Vagina (tissue), 2 donors: Measurements from ENCODE around the gene PYGL. TPM values are rescaled to one million over a fixed set of nuclear protein-coding genes. Genes with fewer than 3 reads are reported as not detected.
A peak's percentile ranks its signal among the peaks of the same experiment; 100 is the strongest.
"Not testable (repeated sequence)": the region's sequence is repeated elsewhere in the genome, so short reads cannot be mapped to it uniquely, and the experiment has no call there.

ENCODE experiments used
- DNase-seq, 2 donors: peaks; one replicate each; pipeline ENCODE4 v3.0.0-alpha.2; 2017; ENCODE audit errors: extremely low spot score in 2 of 2
- H3K27ac ChIP-seq: fragments of 200-600 bp; sonication (generic); one replicate; pipeline ENCODE4 v1.5.1; 2019
- H3K27me3 ChIP-seq: fragments of 200-600 bp; sonication (generic); one replicate; pipeline ENCODE4 v1.5.1; 2019
- H3K36me3 ChIP-seq, 2 donors: fragments of 200-600 bp; sonication (generic); one replicate each; pipeline ENCODE4 v1.5.1; 2017 to 2019
- H3K4me1 ChIP-seq: fragments of 200-600 bp; sonication (generic); one replicate; pipeline ENCODE4 v1.5.1; 2019
- H3K4me3 ChIP-seq, 2 donors: fragments of 200-600 bp; sonication (generic); 1 replicate in 1 of 2; 2 replicates in 1 of 2; pipeline ENCODE4 v1.5.1; 2016 to 2019
- H3K9me3 ChIP-seq: fragments of 200-600 bp; sonication (generic); one replicate; pipeline ENCODE4 v1.5.1; 2019
- POLR2A ChIP-seq, 2 donors: fragments of 450-650 bp; IDR thresholded peaks; one replicate each; pipeline ENCODE4 v1.6.1; 2017; ENCODE audit warnings: antibody characterized with exemption in 2 of 2, mild to moderate bottlenecking in 2 of 2, moderate library complexity in 2 of 2
- POLR2AphosphoS5 ChIP-seq, 2 donors: sonication (generic); formaldehyde crosslinking; IDR thresholded peaks; one replicate each; pipeline ENCODE4 v1.9.0; 2017; ENCODE audit warnings: antibody characterized with exemption in 2 of 2, mild to moderate bottlenecking in 2 of 2, low read depth in 1 of 2; ENCODE audit not compliant: insufficient read depth in 1 of 2
- intact Hi-C: fragments of 100-400 bp; cut with DNase I; formaldehyde crosslinking; loops from one replicate; pipeline ENCODE4 v1.15.1; 2023
- total RNA-seq: library from RNA; depleted of rRNA; stranded (reverse); fragments of >200 nt; gene quantifications from one replicate; pipeline ENCODE4 v1.2.3, GENCODE V29; 2016
- TF ChIP-seq, protein P1 (sequence below), 3 experiments: fragments of 450-650 bp in 2 of 3; fragments of 200-600 bp in 1 of 3; sonication (generic) in 1 of 3; IDR thresholded peaks; one replicate each; pipeline ENCODE4 v1.5.1; 2017 to 2019; ENCODE audit warnings: antibody characterized with exemption in 3 of 3, mild to moderate bottlenecking in 2 of 3, moderate library complexity in 2 of 3

The PYGL gene
- total RNA-seq, 1 donor from 2014 or later, result 84.0 TPM

DNA sequence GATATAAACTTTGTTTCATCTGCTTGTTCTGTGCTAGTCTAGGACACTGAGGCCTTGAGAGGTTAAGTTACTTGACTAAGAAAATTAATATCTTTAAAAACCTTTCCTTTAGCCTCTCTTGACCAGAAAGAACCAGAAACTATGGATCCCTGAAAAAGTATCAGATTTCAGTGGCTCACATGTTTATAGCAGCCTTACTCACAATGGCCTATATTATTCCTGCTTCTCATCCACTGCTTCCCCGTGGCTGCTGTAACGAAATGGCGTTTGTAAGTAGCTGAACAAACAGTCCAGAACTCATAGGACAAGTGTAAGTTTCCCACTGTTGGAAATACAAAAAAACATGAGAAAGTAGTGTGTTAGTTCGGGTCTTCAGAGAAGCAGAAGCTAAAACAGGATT is 3.2 kb upstream of the PYGL start:
- H3K27ac ChIP-seq, result no peak overlapping the region
- H3K4me1 ChIP-seq, result peaks cover 14% of the 10 kb centered on the region
- TF ChIP-seq, protein P1, sequence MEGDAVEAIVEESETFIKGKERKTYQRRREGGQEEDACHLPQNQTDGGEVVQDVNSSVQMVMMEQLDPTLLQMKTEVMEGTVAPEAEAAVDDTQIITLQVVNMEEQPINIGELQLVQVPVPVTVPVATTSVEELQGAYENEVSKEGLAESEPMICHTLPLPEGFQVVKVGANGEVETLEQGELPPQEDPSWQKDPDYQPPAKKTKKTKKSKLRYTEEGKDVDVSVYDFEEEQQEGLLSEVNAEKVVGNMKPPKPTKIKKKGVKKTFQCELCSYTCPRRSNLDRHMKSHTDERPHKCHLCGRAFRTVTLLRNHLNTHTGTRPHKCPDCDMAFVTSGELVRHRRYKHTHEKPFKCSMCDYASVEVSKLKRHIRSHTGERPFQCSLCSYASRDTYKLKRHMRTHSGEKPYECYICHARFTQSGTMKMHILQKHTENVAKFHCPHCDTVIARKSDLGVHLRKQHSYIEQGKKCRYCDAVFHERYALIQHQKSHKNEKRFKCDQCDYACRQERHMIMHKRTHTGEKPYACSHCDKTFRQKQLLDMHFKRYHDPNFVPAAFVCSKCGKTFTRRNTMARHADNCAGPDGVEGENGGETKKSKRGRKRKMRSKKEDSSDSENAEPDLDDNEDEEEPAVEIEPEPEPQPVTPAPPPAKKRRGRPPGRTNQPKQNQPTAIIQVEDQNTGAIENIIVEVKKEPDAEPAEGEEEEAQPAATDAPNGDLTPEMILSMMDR (IDR thresholded peaks at IDR 0.05), result no peak
- TF ChIP-seq POLR2AphosphoS5 (IDR thresholded peaks at IDR 0.05; ENCODE audit: insufficient read depth in 1 of 2, low read depth in 1 of 2), result no peak
- TF ChIP-seq POLR2A (IDR thresholded peaks at IDR 0.05), result no peak
- intact Hi-C loops, result loop anchor here (10.0 kb wide), 1 partner anchor 287 kb away; no protein-coding TSS in a partner anchor
- H3K27me3 ChIP-seq, result no peaks in the 10 kb centered on the region
- H3K4me3 ChIP-seq, result no peak overlapping the region
- H3K9me3 ChIP-seq, result no peaks in the 10 kb centered on the region
- DNase-seq, result no peak
- no peaks in the 10 kb centered on the region for H3K36me3 ChIP-seq

DNA sequence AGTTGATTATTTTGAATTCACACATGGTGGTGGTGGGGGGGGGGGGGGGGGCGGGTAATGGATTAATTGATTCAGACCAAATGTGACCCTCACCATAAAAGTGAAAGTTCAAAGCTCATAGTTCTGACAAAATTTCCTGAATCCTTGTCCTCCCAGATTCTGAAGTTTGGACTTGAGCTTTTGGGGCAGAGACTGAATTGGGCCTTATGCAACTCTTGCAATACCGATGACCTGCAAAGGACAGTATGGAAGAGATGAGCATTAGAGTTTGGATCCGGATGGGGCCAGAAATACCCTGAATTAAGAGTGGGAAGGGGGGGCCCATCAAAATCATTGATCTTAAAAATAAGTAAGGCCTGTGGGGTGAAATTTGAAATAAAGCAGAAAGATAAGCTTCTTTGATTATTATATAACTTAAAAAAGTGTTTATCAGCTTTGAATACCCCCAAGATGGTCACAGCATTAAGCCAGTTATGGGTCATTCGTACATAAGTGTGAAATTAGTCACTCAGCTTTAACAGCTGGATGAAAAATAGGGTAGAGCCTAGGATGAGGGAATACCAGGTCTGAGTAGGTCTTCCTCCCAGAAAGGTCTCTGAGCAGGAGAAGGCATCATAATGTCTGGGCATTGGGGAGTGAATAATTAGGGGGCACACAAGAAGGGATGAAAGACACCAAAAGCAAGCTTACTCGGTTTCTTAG is 2.1 kb upstream of the PYGL start:
- TF ChIP-seq POLR2A (IDR thresholded peaks at IDR 0.05), result no peak
- TF ChIP-seq, protein P1 (IDR thresholded peaks at IDR 0.05), result no peak
- no peak for TF ChIP-seq POLR2AphosphoS5 (IDR thresholded peaks at IDR 0.05; ENCODE audit: insufficient read depth in 1 of 2, low read depth in 1 of 2)
- no peaks in the 10 kb centered on the region for H3K36me3 ChIP-seq
- no peak overlapping the region for H3K4me3 ChIP-seq
- H3K27ac ChIP-seq, result no peak overlapping the region
- no peaks in the 10 kb centered on the region for H3K27me3 ChIP-seq
- DNase-seq, result no peak
- intact Hi-C loops, result loop anchor here (10.0 kb wide), 1 partner anchor 288 kb away; no protein-coding TSS in a partner anchor
- H3K4me1 ChIP-seq, result peaks cover 14% of the 10 kb centered on the region
- H3K9me3 ChIP-seq, result no peaks in the 10 kb centered on the region

DNA sequence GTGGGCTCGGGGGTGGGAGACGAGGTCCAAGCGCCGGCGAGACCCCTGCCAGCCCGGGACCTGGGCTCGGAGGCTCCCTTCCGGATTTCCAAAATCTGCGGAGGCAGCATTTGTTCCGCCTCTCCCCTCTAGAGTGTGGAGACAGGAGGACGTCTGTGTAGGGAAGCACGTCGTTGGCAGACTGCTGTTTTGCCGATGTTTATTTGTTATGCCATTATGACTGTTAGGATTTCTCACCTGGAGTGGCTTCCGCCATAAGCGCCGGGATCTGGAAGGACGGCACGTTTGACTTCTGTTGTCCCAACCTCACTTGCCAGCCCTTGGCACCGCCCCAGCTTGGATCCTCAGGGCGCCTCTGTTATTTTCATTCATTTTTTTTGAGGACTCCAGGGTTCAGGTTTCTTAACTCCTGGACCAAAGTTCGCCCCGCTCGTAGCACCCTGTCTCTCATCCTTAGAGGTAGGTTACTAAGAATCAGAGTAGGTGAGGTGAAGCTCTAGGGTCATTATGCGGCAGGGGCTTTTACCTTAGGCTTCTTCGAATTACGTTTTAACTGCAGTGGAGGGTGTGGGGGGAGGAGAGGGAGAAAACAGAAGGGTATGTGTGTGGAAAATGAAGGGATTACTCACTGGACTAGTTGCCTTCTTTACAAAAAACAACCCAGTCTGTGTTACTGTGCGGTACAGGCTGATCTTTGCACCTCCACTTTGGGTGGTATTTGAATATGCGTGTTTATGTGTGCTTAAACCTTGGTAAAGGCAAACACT is 547 bp upstream of the PYGL start:
- Histone ChIP-seq H3K27ac (peak overlapping the region; percentile 90), H3K27me3 (no peaks in the 10 kb centered on the region), H3K4me1 (peaks cover 14% of the 10 kb centered on the region), H3K9me3 (no peaks in the 10 kb centered on the region), H3K36me3 (no peaks in the 10 kb centered on the region), H3K4me3 (peak overlapping the region; percentile 79 to 92)
- intact Hi-C loops, result loop anchor here (10.0 kb wide), 1 partner anchor 290 kb away; no protein-coding TSS in a partner anchor
- TF ChIP-seq POLR2AphosphoS5 (IDR thresholded peaks at IDR 0.05; ENCODE audit: insufficient read depth in 1 of 2, low read depth in 1 of 2) (no peak), POLR2A (IDR thresholded peaks at IDR 0.05) (no peak)
- TF ChIP-seq, protein P1 (IDR thresholded peaks at IDR 0.05), result no peak
- DNase-seq, result no peak

DNA sequence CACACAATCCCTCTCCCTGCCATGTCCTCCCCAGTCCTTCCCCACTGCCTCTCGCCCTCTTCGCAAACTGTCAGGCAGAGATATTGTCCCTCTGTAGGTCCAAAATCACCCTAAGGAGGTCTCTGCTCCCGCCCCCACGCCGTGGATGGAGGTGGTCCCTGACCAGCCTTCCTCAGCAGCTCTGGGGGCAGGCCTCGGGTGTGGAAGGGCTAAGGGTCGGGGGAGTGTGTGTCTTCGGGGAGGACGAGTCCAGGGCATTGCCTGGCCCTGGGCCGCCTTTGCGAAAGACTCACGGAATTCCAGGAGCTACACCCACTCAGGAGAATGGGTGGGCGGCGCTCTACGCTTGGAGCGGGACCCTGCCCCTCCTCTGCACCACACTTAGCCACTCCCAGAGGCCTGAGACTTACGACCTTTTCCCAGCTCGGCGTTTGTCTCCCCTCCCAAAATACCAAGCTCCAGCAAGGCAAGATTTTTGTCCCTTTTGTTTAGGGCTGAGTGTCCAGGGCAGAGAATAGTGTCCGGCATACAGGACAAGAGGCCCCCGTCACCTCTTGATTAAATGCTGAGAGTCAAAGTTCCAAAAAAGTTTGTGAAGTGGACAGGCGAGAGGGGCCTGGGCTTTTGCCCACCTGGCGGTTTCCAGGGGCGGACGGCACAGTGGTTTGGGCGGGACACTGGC is 881 bp downstream of the PYGL start:
- intact Hi-C loops, result loop anchor here (10.0 kb wide), 1 partner anchor 291 kb away; no protein-coding TSS in a partner anchor
- DNase-seq, result no peak
- H3K4me3 ChIP-seq, result peak overlapping the region; percentile 79 to 92
- no peaks in the 10 kb centered on the region for H3K36me3 ChIP-seq
- H3K27me3 ChIP-seq, result no peaks in the 10 kb centered on the region
- H3K27ac ChIP-seq, result peak overlapping the region; percentile 90
- peaks cover 14% of the 10 kb centered on the region for H3K4me1 ChIP-seq
- TF ChIP-seq, protein P1 (IDR thresholded peaks at IDR 0.05), result no peak
- TF ChIP-seq POLR2AphosphoS5 (IDR thresholded peaks at IDR 0.05; ENCODE audit: insufficient read depth in 1 of 2, low read depth in 1 of 2), result peak in 1 of 2 donors; percentile 61
- TF ChIP-seq POLR2A (IDR thresholded peaks at IDR 0.05), result peak in 1 of 2 donors; percentile 20
- H3K9me3 ChIP-seq, result no peaks in the 10 kb centered on the region

DNA sequence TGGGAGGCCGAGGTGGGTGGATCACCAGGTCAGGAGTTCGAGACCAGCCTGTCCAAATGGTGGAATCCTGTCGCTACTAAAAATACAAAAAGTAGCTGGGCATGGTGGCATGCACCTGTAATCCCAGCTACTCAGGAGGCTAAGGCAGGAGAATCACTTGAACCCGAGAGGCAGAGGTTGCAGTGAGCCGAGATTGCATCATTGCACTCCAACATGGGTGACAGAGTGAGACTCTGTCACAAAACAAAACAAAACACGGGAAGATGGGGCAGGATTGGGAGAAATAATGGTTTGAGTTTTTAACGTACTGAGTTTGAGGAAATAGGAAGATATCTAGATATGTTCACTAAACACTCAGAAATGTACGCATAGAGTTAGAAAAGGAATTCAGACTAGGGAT is 2.6 kb downstream of the PYGL start:
- not testable (repeated sequence) for H3K36me3 ChIP-seq, H3K27me3 ChIP-seq, H3K4me3 ChIP-seq, DNase-seq, H3K9me3 ChIP-seq, H3K27ac ChIP-seq
- H3K4me1 ChIP-seq, result peaks cover 14% of the 10 kb centered on the region
- intact Hi-C loops, result loop anchor here (10.0 kb wide), 1 partner anchor 293 kb away; no protein-coding TSS in a partner anchor
